ENCODE measurements around the gene JPH2.

JPH2 gene

GRCh38 chr20:44126445-44126844 lies 60.5 kb downstream of the JPH2 start:
- no peak for DNase-seq (ENCODE audit: low read depth in 2 of 3, low spot score in 1 of 3)

DNA sequence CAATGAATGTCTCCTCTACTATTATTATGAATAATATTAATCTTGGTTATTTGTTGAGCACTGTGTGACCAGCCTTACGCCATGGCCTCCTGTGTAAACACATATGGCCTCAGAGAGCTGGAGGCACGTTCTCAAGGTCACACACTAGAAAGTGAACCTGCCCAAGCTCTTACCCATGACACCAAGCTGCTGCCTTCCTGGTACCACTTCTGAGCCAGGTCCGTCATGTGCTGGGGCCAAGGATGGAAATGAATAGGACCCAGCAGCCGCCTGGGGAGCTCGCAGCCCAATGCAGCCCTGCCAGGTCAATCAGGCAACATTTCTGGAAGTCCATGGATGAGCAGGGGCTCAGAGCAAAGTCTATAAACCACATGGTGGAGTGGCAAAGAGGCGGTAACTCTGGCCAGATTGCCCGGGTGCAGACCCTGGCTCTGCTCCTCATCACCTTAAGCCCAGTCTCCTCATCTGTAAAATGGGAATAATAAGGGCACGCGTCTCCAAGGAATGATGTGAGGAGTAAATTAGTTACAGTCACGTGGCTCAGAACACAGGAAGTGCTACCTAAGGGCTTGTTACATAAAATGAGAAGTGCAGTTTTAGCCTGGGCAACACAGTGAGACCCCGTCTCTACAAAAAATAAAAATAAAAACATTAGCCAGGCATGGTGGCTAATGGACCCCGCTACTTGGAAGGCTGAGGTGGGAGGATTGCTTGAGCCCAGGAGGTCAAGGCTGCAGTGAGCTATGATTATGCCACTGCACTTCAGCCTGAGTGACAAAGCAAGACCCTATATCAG lies 61.5 kb downstream of the JPH2 start:
- DNase-seq (ENCODE audit: low read depth in 2 of 3, low spot score in 1 of 3) = no peak

DNA sequence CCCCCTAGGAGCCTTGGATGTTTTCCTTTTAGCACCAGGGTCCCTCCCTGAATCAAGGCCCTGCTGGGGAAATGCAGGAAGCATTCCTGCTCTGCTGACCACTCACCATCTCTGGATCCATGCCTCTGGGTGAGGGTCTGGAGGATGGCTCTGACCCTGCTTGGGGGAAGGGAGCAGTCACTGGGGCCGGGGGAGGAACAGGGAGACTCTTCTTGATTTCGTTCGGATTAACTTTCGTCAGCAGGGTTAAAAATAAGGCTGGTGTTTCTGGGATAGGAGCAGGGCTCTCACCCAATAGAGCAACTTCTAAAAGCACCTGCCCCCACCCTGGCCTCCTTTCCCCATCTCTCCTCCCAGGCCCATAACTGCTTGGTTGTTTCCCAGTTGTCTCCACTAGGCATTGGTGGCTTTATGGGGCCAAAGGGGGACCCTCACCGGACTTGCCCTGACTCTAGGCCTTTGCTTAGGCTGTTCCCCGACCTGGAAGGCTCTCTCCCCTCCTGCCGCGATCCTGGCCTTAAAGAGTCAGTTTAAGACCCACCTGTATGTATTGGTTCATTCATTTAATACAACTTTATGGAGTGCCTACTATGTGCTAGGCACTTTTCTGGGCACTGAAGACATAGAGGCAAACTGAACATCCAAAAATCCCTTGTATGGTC lies 63.0 kb downstream of the JPH2 start:
- no peak for DNase-seq (ENCODE audit: low read depth in 2 of 3, low spot score in 1 of 3)

DNA sequence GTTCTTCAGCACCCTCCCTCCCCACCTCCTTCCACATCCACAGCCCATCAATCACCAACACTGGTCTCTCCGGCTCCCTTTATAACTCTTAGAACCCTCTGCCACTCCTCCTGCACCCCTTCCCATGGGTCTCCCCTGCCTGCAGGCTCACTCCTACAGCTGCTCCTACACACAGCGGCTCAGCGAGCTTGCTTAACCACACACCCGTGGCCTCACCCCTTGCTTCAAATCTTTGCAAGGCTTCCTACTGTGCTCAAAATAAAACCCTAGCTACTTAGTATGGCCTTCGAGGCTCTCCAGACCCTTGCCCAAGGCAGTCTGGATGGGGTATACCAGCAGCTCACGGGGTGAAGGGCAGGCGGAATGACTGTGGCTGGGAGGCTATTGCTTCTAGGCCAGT lies 63.7 kb downstream of the JPH2 start:
- DNase-seq (ENCODE audit: low read depth in 2 of 3, low spot score in 1 of 3) = no peak

DNA sequence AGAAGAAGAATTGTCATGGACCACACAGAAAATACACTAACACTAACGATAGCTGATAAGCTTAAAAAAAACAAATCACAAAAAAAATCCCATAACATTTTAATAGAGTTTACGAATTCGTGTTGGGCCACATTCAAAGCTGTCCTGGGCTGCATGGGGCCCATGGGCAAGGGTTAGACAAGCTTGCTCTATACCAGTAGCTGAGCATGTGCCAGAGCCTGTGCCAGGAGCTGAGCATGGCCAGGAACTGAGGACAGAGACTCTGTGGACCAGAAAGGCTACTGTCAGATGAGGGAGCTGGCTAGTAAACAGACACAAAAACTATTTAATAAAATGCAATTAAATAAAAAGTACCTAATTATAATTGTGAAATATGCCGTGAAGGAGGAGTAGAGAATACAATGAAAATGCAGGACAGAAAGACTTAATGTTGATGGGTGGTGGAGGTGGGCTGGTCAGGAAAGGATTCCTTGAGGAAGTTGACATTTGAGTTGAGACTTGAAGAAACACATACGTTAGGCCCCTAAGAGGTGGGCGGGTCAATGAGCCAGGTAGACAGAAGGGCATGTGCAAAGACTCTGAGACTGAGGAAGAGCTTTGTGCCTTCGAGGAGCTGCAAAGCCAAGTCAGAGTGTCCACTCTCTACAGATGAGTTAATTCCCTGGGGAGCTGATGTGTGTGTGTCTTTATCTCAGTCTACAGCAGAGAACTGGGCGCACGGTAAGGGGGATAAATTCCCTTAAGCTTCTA lies 66.1 kb downstream of the JPH2 start:
- no peak for DNase-seq (ENCODE audit: low read depth in 2 of 3, low spot score in 1 of 3)

DNA sequence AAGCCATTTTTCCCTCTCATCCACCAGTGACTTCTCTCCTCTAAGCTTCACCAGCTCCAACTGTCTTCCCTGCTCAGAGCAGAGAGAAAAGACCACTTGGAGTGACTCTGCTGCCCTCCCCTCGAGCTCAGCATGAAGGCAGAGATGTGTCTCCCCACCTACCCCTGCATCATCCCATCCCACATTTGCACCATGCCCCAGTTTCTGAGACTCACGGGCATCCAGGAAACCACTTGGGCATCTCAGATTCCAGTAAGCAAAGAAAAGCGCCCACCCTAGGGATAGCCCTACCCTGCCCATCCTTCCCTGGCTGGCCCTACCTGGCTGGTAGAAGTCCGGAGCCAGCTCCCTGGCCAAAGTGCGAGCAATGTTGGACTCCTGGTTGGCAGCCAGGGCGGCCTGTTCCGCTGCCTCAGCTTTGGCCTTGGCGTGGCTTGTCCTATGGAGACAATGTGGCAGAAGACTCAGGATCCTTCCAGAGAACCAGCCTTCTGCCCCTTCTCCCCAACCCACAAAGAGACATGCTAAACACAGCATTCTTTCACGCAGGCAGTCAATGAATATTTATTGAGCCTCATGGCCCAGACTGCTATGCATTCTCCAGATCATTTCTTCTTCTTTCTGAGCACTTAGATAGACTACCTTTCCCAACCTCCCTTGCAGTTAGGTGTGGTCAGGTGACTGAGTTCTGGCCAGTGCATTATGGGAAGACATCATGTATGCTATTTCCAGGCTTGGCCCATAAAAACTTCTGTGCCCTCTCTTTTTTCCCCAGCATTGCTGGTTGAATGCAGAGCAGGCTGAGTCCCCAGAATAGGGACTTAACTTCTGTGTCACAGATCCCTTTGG lies 68.6 kb downstream of the JPH2 start:
- DNase-seq (ENCODE audit: low read depth in 2 of 3, low spot score in 1 of 3) = no peak

DNA sequence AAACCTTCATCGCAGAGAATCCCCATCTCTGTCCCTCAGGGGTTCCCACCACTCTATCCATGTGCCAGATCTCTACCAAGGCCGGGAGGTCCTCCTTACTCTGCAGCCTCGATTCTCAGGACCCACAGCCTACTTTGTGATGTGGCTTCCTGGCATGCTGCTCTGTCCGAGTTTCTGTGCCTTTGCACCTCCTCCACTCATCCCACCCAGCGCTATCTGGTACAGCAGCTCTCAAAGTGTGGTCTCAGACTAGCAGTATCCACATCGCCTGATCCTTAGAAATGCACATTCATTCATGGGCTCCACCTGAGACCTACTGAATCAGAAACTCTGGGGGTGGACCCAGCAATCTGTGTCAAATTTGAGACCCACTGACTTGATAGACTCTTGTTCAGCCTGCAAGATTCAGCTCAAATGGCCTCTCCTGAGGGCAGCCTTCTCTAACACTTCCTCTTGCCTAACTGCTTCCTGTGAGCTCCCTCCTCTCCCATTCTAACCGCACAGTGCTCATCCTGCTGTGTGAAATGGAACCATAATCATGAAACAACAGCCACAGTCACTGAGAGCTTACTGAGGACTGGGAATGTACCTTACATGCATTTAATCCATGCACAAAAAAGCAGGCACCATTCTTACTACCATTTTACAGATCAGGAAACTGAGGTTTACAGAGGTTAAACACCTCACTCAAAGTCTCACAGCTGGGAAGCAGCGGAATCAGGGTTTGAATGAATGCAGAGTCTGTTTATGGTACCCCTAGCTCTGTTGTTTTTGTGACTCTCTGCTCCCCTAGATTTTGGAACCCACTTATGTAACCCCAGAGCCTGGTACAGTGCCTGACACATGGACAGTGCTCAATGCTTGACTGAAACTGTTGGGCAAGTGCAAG lies 69.4 kb downstream of the JPH2 start:
- DNase-seq (ENCODE audit: low read depth in 2 of 3, low spot score in 1 of 3) = no peak

DNA sequence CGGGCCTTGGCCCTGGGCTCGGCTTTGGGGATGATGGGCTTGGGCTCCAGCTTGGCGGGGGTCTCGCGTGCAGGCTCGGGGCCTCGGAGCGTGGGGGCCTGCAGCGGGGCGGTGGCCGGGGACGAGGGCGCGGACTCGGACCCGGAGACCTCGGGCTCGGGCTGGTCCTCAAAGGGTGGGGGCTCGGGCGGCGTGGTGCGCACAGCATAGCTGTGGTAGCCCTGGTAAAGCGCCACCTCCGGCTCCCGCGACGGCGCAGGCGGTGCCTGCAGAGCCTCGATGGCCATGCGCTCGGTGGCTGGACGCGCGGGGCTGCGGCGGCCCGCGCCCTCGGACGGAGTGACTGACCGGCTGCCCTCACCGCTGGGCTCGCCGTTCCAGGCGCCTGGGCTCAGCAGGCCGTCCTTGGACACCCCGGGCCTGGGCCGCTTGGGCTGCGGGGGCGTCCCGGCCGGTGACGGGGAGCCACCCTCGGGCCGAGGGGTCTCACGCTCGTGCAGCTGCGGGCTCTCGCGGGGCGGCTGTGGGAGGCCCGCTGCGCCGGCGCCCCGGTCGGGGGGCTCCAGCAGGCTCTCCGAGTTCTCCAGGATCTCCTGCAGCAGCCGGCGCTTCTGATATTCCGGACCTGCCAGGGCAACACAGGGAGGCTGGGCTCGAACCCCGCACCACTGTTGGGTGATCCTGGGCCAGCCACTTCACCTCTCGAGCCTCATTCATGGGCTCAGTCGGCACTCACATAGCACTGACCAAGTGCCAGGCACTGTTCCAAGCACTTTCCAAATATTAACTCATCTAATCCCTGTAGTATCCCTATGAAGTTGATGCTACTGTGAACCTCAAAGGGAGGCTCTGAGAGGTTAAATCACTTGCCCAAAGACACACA lies 71.0 kb downstream of the JPH2 start:
- no peak for DNase-seq (ENCODE audit: low read depth in 2 of 3, low spot score in 1 of 3)

GRCh38 chr20:44115181-44115580 lies 71.8 kb downstream of the JPH2 start:
- no peak for DNase-seq (ENCODE audit: low read depth in 2 of 3, low spot score in 1 of 3)

- DNase-seq (ENCODE audit: low read depth in 2 of 3, low spot score in 1 of 3) = no peak
Observed at GRCh38 chr20:44113618-44114376, 73.2 kb downstream of the JPH2 start.

GRCh38 chr20:44112889-44113617 lies 73.9 kb downstream of the JPH2 start:
- no peak for DNase-seq (ENCODE audit: low read depth in 2 of 3, low spot score in 1 of 3)

DNA sequence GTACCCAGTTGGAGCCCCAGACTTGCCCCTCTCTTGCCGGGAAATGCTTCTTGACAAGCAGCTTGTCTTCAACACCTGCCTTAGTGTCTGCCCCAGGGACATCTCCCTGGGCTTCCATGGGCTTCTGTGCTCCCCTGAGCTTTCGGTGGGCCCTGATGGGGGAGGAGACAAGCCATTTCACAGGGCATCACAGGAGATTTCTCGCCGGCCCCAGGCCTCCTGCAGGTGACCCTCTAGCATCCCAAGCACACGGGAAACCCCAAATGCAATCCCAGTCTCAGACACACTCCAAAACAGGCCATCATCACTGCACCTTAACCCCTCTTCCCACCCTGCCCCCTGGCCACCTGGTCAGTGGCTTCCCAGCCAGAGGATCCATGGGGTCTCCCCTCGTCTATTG lies 74.5 kb downstream of the JPH2 start:
- DNase-seq (ENCODE audit: low read depth in 2 of 3, low spot score in 1 of 3) = no peak

DNA sequence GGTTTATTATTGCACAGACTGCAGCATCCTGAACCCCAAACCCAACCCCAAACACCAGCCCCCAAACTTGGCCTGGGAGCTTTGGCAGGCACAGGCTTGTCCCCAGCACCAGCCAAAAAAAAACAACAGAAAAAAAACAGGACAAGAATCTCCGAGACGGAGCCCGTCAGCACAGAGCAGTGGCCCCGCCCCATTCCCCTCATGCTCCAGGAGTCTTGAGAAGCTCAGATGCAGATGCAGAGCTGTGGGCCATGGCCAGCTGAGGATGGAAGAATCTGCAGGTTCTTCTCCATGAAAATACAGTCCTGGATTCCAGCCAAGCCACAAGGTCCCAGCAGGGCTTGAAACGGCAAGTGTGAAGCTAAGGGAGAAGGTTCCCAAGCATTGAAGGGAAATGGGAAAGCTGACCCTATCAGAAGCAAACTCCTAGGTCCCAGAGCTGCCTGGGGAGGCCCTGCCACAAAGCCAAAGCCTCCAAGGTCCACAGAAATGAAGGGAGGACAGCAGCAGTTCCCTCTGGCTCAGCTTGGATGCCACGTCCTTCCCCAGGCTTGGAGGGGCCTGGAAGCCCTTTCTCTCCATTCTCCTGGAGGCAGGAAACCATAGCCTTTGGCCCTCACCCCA lies 75.2 kb downstream of the JPH2 start:
- no peak for DNase-seq (ENCODE audit: low read depth in 2 of 3, low spot score in 1 of 3)

- no peak for DNase-seq (ENCODE audit: low read depth in 2 of 3, low spot score in 1 of 3)
Observed at GRCh38 chr20:44110816-44111568, 76.0 kb downstream of the JPH2 start.

- no peak for DNase-seq (ENCODE audit: low read depth in 2 of 3, low spot score in 1 of 3)
Observed at GRCh38 chr20:44109951-44110361, 77.0 kb downstream of the JPH2 start.

DNA sequence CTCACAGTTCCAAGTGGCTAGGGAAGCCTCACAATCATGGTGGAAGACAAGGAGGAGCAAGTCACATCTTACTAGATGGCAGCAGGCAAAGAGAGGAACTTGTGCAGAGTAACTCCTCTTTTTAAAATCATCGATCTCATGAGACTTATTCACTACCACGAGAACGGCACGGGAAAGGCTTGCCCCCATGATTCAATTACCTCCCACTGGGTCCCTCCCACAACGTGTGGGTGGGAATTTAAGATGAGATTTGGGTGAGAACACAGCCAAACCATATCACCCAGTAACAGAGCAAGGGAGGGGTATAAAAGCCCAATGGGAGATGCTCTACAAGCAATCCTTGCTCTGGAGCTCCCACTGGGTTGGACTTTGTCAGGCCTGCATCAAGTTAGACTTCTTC lies 80.4 kb downstream of the JPH2 start:
- DNase-seq (ENCODE audit: low read depth in 2 of 3, low spot score in 1 of 3) = no peak

Data from stimulated activated CD4-positive, alpha-beta T cell treated with anti-CD3 and anti-CD28 coated beads, Interleukin-12 subunit alpha, Interleukin-12 subunit beta, amount 100 ng/mL, for 48 hours (primary cell).